ENCODE results near the gene PPFIA4. TPM values are rescaled to one million over a fixed set of nuclear protein-coding genes. Genes with fewer than 3 reads are reported as not detected.

Gene PPFIA4
- total and polyA plus RNA-seq, 9 of the 15 experiments (the other 6 are each of a cell fraction or from before 2014, with no cell fraction given): 0.07 to 12.0 (median 0.70) TPM

- Histone ChIP-seq H3K9ac (ENCODE audit: insufficient read depth in 1 of 2, low read depth in 2 of 2, low read length in 2 of 2) (peak overlapping the region in 1 of 2 experiments; percentile 9; a peak in 1 of 4 replicates), H3K27ac (ENCODE audit: extremely low read depth, low read depth, low read length) (no peak overlapping the region), H2AFZ (ENCODE audit: low read depth, low read length) (no peak overlapping the region), H3K9me3 (replicated peaks; ENCODE audit: control insufficient read depth, insufficient read depth, low read depth, low read length) (no peaks in the 10 kb centered on the region), H3K4me2 (ENCODE audit: insufficient read depth, low read length) (no peak overlapping the region), H3K27me3 (ENCODE audit: control insufficient read depth in 2 of 2, insufficient read depth in 2 of 2, low read length in 2 of 2) (peaks cover 34 to 65% of the 10 kb centered on the region in 2 experiments), H3K36me3 (ENCODE audit: control insufficient read depth, insufficient read depth, low read length) (no peaks in the 10 kb centered on the region), H3K4me3 (no peak overlapping the region), H4K20me1 (replicated peaks; ENCODE audit: control insufficient read depth, insufficient read depth, low read length) (peaks cover 13% of the 10 kb centered on the region), H3K4me1 (replicated peaks in 1 of 2; ENCODE audit: control insufficient read depth in 2 of 2, insufficient read depth in 2 of 2, low read length in 2 of 2) (peaks cover 0 to 12% of the 10 kb centered on the region in 2 experiments; a peak in 3 of 5 replicates), H3K79me2 (ENCODE audit: control insufficient read depth, insufficient read depth, low read length) (no peaks in the 10 kb centered on the region), H3K9me1 (ENCODE audit: control insufficient read depth, insufficient read depth, low read length) (no peaks in the 10 kb centered on the region)
- DNase-seq (ENCODE audit: extremely low read depth in 1 of 4, low spot score in 3 of 4): no peak
- intact Hi-C loops (cut with micrococcal nuclease) (no loop called here), in situ Hi-C loops (cut with MboI) (no loop called here)
- 2% methylated on average over 11 of the region's 11 CpGs for WGBS (ENCODE audit: insufficient coverage, low coverage, missing lambda C conversion rate)
- ChIA-PET POLR2A (interaction anchor here (1.0 to 3.6 kb wide), 2 partner anchors 10 to 11 kb away, joined by 4 to 12 read pairs; no protein-coding TSS in a partner anchor), CTCF (ENCODE audit: low intra/inter-chr PET ratio) (no interaction called here)
- BruUV-seq (replicated peaks): no TSS peak
- no peak for TF ChIP-seq ZNF586 (CRISPR knock-in tag; conservative IDR thresholded peaks at IDR 0.05)
- TF ChIP-seq HMG20B (CRISPR knock-in tag; IDR thresholded peaks at IDR 0.05): no peak
- TF ChIP-seq, protein P1, sequence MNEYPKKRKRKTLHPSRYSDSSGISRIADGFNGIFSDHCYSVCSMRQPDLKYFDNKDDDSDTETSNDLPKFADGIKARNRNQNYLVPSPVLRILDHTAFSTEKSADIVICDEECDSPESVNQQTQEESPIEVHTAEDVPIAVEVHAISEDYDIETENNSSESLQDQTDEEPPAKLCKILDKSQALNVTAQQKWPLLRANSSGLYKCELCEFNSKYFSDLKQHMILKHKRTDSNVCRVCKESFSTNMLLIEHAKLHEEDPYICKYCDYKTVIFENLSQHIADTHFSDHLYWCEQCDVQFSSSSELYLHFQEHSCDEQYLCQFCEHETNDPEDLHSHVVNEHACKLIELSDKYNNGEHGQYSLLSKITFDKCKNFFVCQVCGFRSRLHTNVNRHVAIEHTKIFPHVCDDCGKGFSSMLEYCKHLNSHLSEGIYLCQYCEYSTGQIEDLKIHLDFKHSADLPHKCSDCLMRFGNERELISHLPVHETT (CRISPR knock-in tag; conservative IDR thresholded peaks at IDR 0.05 in 1 of 2, IDR thresholded peaks at IDR 0.05 in 1 of 2): 0 out of 4 replicates have a peak, but pooled peaks of 1 of the 2 experiments have one; percentile 26
- TF ChIP-seq SPI1 (IDR thresholded peaks at IDR 0.05; ENCODE audit: borderline replicate concordance, low read depth, low read length): 0 out of 2 replicates have a peak, but pooled peaks have one; percentile 7
- TF ChIP-seq MAZ (CRISPR knock-in tag; conservative IDR thresholded peaks at IDR 0.05 in 1 of 2, IDR thresholded peaks at IDR 0.05 in 1 of 2): no peak
- TF ChIP-seq ARHGAP35 (IDR thresholded peaks at IDR 0.05; ENCODE audit: partially characterized antibody): no peak
- no peak for FAIRE-seq
- no peak for ATAC-seq
Observed at GRCh38 chr1:203086992-203087763, 60.9 kb downstream of the PPFIA4 start.
